HUES48 (cell line): ENCODE results near the gene CHCHD3.

Experiments used
- H3K27ac ChIP-seq: one replicate; pipeline ENCODE4 v1.7.0; 2013; ENCODE audit warnings: low read depth, low read length, inconsistent platforms
- H3K27me3 ChIP-seq: 2 replicates; pipeline ENCODE4 v1.6.1; 2013; ENCODE audit warnings: mild to moderate bottlenecking, low read length; ENCODE audit not compliant: control insufficient read depth, insufficient read depth
- H3K36me3 ChIP-seq: 2 replicates; pipeline ENCODE4 v1.6.1; 2013; ENCODE audit warnings: low read length; ENCODE audit not compliant: control insufficient read depth, insufficient read depth
- H3K4me1 ChIP-seq: 2 replicates; pipeline ENCODE4 v1.6.1; 2013; ENCODE audit warnings: mild to moderate bottlenecking, low read length; ENCODE audit not compliant: control insufficient read depth, insufficient read depth
- H3K4me3 ChIP-seq: 2 replicates; pipeline ENCODE4 v1.5.1; 2013; ENCODE audit warnings: mild to moderate bottlenecking, low read depth, low read length
- H3K9ac ChIP-seq: 2 replicates; pipeline ENCODE4 v1.6.1; 2013; ENCODE audit warnings: mild to moderate bottlenecking, low read depth, low read length, moderate library complexity
- H3K9me3 ChIP-seq: 2 replicates; pipeline ENCODE4 v1.6.1; 2013; ENCODE audit warnings: low read length; ENCODE audit not compliant: control insufficient read depth, insufficient read depth

Gene CHCHD3

GRCh38 chr7:132750096-132750495, 331.8 kb downstream of the CHCHD3 start:
- H3K4me1 ChIP-seq, result peaks cover 24% of the 10 kb centered on the region
- H3K27ac ChIP-seq, result no peak overlapping the region
- H3K9ac ChIP-seq, result no peak overlapping the region
- no peaks in the 10 kb centered on the region for H3K27me3 ChIP-seq
- no peak overlapping the region for H3K4me3 ChIP-seq
- H3K9me3 ChIP-seq, result no peaks in the 10 kb centered on the region
- no peaks in the 10 kb centered on the region for H3K36me3 ChIP-seq

- Histone ChIP-seq H3K4me3 (no peak overlapping the region), H3K9ac (no peak overlapping the region), H3K4me1 (peaks cover 5% of the 10 kb centered on the region; the same call in 1 of the 2 replicates), H3K27ac (peak overlapping the region; percentile 29), H3K27me3 (no peaks in the 10 kb centered on the region), H3K9me3 (peaks cover 14% of the 10 kb centered on the region), H3K36me3 (no peaks in the 10 kb centered on the region)
Observed at GRCh38 chr7:132745510-132745909, 336.4 kb downstream of the CHCHD3 start.

DNA sequence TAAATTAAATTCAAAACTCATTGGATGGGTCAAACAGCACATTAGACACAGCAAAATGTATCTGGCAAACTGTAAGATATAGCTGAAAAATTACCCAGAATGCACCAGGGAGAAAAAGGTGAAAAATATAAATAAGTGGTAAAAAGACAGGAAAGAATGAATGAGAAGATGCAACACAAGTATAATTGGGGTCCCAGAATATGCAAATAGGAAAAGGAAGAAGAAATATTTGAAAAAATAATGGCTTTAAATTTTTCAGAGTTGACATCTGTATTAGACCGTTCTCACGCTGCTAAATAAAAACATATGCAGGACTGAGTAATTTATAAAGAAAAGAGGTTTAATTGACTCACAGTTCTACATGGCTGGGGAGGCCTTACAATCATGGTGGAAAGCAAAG, 337.9 kb downstream of the CHCHD3 start:
- H3K9me3 ChIP-seq, result peaks cover 14% of the 10 kb centered on the region
- H3K9ac ChIP-seq, result no peak overlapping the region
- H3K36me3 ChIP-seq, result no peaks in the 10 kb centered on the region
- H3K4me1 ChIP-seq, result peaks cover 5% of the 10 kb centered on the region; the same call in 1 of the 2 replicates
- no peak overlapping the region for H3K27ac ChIP-seq
- no peak overlapping the region for H3K4me3 ChIP-seq
- H3K27me3 ChIP-seq, result no peaks in the 10 kb centered on the region

DNA sequence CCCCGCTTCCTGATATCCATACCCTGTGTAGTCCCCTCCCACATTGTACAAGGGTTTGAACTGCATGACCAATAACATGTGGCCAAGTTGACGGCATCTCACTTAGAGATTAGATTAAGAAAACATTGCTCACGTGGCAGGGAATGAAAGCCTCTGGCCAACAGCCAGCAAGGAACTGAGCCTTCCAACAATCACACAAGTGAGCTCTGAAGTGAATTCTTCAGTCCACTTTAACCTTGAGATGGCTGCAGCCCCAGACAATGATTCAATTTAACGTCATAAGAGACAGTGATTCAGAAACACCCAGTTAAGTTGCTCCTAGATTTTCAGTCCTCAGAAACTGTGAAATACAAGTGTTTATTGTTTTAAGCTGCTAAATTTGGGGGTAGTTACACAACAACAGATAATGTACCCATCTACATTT, 339.7 kb downstream of the CHCHD3 start:
- H3K4me1 ChIP-seq, result peaks cover 5% of the 10 kb centered on the region; the same call in 1 of the 2 replicates
- no peak overlapping the region for H3K9ac ChIP-seq
- H3K27me3 ChIP-seq, result no peaks in the 10 kb centered on the region
- H3K4me3 ChIP-seq, result no peak overlapping the region
- H3K9me3 ChIP-seq, result peaks cover 14% of the 10 kb centered on the region
- H3K36me3 ChIP-seq, result no peaks in the 10 kb centered on the region
- H3K27ac ChIP-seq, result no peak overlapping the region

DNA sequence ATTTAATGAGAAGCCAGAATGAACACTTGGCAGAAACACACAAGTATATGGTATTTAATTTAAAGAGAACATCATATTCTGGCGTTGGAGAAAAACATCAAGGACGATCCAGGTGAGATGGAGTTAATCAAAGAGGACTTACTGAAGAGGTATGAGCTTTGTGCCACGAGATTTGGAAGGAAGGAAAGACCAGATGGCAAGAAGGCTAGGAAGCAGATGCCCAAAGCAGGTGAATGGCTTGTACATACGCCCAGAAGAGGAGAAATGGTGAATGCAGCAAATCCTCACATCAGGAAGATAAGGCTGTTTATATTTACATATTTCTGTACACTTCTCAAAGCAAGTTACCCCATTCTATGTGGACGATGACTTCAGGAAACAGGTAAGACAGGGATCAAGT, 341.7 kb downstream of the CHCHD3 start:
- peaks cover 14% of the 10 kb centered on the region for H3K9me3 ChIP-seq
- no peaks in the 10 kb centered on the region for H3K27me3 ChIP-seq
- H3K4me1 ChIP-seq, result no peaks in the 10 kb centered on the region
- H3K36me3 ChIP-seq, result no peaks in the 10 kb centered on the region
- no peak overlapping the region for H3K4me3 ChIP-seq
- no peak overlapping the region for H3K9ac ChIP-seq
- no peak overlapping the region for H3K27ac ChIP-seq

DNA sequence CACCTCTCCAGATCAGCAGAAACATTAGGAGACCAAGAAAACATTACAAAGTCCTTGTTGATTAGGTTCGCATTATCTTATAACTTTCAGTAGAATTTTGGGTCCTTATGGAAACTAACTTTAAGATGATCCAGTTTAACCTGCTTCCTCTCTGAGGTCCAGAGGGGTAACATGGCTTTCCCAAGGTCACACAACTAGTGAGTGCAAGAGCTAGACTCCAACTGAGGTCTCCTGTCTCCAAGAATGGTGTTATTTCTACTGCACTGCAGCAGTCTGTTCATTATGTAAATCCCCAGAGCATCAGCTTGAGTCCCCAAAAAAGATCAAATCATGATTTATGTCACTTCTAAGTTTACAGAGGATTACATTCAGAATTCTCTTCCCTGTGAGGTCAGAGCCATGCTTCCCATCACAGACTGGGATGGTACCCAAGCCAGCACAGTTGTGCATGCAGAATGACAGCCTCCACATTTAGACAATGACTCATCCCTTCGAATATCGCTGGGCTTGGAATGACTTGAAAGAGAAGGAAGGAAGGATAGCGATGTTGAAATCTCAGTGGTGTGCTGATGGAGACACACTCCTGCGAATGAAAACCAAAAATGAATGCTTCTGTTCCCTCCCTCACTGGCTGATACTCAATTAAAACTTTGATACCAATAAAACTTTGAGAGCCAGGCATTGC, 342.5 kb downstream of the CHCHD3 start:
- no peaks in the 10 kb centered on the region for H3K4me1 ChIP-seq
- H3K36me3 ChIP-seq, result no peaks in the 10 kb centered on the region
- no peak overlapping the region for H3K9ac ChIP-seq
- peaks cover 13% of the 10 kb centered on the region for H3K9me3 ChIP-seq
- no peak overlapping the region for H3K4me3 ChIP-seq
- H3K27ac ChIP-seq, result no peak overlapping the region
- H3K27me3 ChIP-seq, result no peaks in the 10 kb centered on the region

- H3K9me3 ChIP-seq, result 0 out of 2 replicates have a peak, but pooled peaks cover 1% of the 10 kb centered on the region
- H3K9ac ChIP-seq, result no peak overlapping the region
- H3K4me1 ChIP-seq, result no peaks in the 10 kb centered on the region
- H3K36me3 ChIP-seq, result no peaks in the 10 kb centered on the region
- H3K27ac ChIP-seq, result no peak overlapping the region
- H3K27me3 ChIP-seq, result no peaks in the 10 kb centered on the region
- H3K4me3 ChIP-seq, result no peak overlapping the region
Observed at GRCh38 chr7:132738254-132738653, 343.6 kb downstream of the CHCHD3 start.

GRCh38 chr7:132735476-132735875, 346.4 kb downstream of the CHCHD3 start:
- H3K4me3 ChIP-seq, result no peak overlapping the region
- no peaks in the 10 kb centered on the region for H3K27me3 ChIP-seq
- no peak overlapping the region for H3K27ac ChIP-seq
- no peak overlapping the region for H3K9ac ChIP-seq
- no peaks in the 10 kb centered on the region for H3K9me3 ChIP-seq
- H3K36me3 ChIP-seq, result no peaks in the 10 kb centered on the region
- no peaks in the 10 kb centered on the region for H3K4me1 ChIP-seq
